ENCODE results near the gene AUTS2. TPM values are rescaled to one million over a fixed set of nuclear protein-coding genes. Genes with fewer than 3 reads are reported as not detected.

AUTS2 gene
- total and polyA plus RNA-seq, 2 donors (not counting 1 experiment from before 2014, with no cell fraction given): 0.60 to 9.1 TPM

DNA sequence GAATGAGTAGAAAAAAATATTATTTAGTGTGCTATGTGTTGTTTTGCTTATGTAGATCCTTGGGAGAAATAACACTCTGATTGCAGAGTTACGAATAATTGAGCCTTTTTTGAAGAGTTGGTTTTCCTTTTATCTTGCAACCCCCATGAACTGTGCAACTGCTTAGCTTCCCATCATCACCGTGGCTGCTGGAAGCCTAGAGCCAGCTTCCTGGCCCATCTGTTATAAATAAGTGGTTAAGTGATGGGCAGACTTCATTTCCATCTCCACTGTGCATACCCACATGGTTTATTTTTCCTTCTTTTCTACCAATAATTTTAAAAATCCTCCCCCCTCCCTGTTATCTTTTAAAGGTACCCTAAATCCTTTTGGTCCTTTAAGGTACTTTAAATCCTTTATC, 978.8 kb downstream of the AUTS2 start:
- no peak overlapping the region for H3K27ac ChIP-seq (ENCODE audit: insufficient read depth, low read length)
- TF ChIP-seq CTCF (conservative IDR thresholded peaks at IDR 0.05 in 1 of 2, IDR thresholded peaks at IDR 0.05 in 1 of 2; ENCODE audit: low read depth in 1 of 2, low read length in 2 of 2) (no peak), EZH2 (IDR thresholded peaks at IDR 0.05; ENCODE audit: low read length, missing control alignments) (no peak)
- H3K4me3 ChIP-seq (replicated peaks in 1 of 4; ENCODE audit: control extremely low read depth in 1 of 4, insufficient read depth in 1 of 4, low read depth in 3 of 4, low read length in 4 of 4): no peak overlapping the region
- no peaks in the 10 kb centered on the region for H3K79me2 ChIP-seq (ENCODE audit: control insufficient read depth, insufficient read depth, low read length)
- H3K27me3 ChIP-seq (ENCODE audit: control insufficient read depth, insufficient read depth, low read length): no peaks in the 10 kb centered on the region
- H3K36me3 ChIP-seq (ENCODE audit: control insufficient read depth, insufficient read depth, low read length): no peaks in the 10 kb centered on the region
- no peak for DNase-seq (ENCODE audit: low read depth in 2 of 2)
- no peak overlapping the region for H2AFZ ChIP-seq (ENCODE audit: low read length)
- no peaks in the 10 kb centered on the region for H3K9me3 ChIP-seq (ENCODE audit: control insufficient read depth, insufficient read depth, low read depth, low read length)
- H3K4me2 ChIP-seq (ENCODE audit: extremely low read depth, insufficient read depth, low read length): no peak overlapping the region
- no peaks in the 10 kb centered on the region for H3K4me1 ChIP-seq (ENCODE audit: control insufficient read depth, extremely low read depth, insufficient read depth, low read length)
- H4K20me1 ChIP-seq (ENCODE audit: control insufficient read depth, extremely low read depth, insufficient read depth, low read length): no peaks in the 10 kb centered on the region
- no peak overlapping the region for H3K9ac ChIP-seq (ENCODE audit: insufficient read depth, low read length)

DNA sequence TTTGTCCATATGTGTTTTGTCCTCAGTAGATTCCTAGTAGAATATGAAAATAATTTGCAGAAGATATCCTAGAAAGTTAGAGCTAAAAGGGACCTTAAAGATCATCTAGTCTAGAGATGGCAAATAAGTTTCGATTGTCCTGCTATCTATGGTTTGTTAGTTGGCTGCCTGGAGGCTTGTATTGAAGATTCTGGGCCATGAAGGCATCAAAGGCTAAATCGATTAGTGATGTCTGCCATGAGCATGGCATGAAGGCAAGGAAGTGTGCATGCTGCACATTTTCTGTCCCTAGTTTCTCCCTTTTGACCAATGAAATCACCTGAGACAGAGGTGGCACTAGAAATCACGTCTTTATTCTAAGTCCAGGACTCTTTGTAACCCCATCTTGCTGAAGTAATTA, 979.9 kb downstream of the AUTS2 start:
- Histone ChIP-seq H3K27me3 (ENCODE audit: control insufficient read depth, insufficient read depth, low read length) (no peaks in the 10 kb centered on the region), H3K4me1 (ENCODE audit: control insufficient read depth, extremely low read depth, insufficient read depth, low read length) (no peaks in the 10 kb centered on the region), H2AFZ (ENCODE audit: low read length) (no peak overlapping the region), H3K27ac (ENCODE audit: insufficient read depth, low read length) (no peak overlapping the region), H4K20me1 (ENCODE audit: control insufficient read depth, extremely low read depth, insufficient read depth, low read length) (no peaks in the 10 kb centered on the region), H3K9me3 (ENCODE audit: control insufficient read depth, insufficient read depth, low read depth, low read length) (no peaks in the 10 kb centered on the region), H3K4me2 (ENCODE audit: extremely low read depth, insufficient read depth, low read length) (no peak overlapping the region), H3K36me3 (ENCODE audit: control insufficient read depth, insufficient read depth, low read length) (no peaks in the 10 kb centered on the region), H3K9ac (ENCODE audit: insufficient read depth, low read length) (no peak overlapping the region), H3K4me3 (replicated peaks in 1 of 4; ENCODE audit: control extremely low read depth in 1 of 4, insufficient read depth in 1 of 4, low read depth in 3 of 4, low read length in 4 of 4) (no peak overlapping the region), H3K79me2 (ENCODE audit: control insufficient read depth, insufficient read depth, low read length) (no peaks in the 10 kb centered on the region)
- no peak for DNase-seq (ENCODE audit: low read depth in 2 of 2)
- TF ChIP-seq EZH2 (IDR thresholded peaks at IDR 0.05; ENCODE audit: low read length, missing control alignments) (no peak), CTCF (conservative IDR thresholded peaks at IDR 0.05 in 1 of 2, IDR thresholded peaks at IDR 0.05 in 1 of 2; ENCODE audit: low read depth in 1 of 2, low read length in 2 of 2) (no peak)

GRCh38 chr7:70579397-70580097, 981.3 kb downstream of the AUTS2 start:
- no peak overlapping the region for H3K27ac ChIP-seq (ENCODE audit: insufficient read depth, low read length)
- DNase-seq (ENCODE audit: low read depth in 2 of 2): no peak
- H3K4me1 ChIP-seq (ENCODE audit: control insufficient read depth, extremely low read depth, insufficient read depth, low read length): no peaks in the 10 kb centered on the region
- no peak overlapping the region for H3K4me2 ChIP-seq (ENCODE audit: extremely low read depth, insufficient read depth, low read length)
- TF ChIP-seq CTCF (conservative IDR thresholded peaks at IDR 0.05 in 1 of 2, IDR thresholded peaks at IDR 0.05 in 1 of 2; ENCODE audit: low read depth in 1 of 2, low read length in 2 of 2) (no peak), EZH2 (IDR thresholded peaks at IDR 0.05; ENCODE audit: low read length, missing control alignments) (no peak)
- H4K20me1 ChIP-seq (ENCODE audit: control insufficient read depth, extremely low read depth, insufficient read depth, low read length): no peaks in the 10 kb centered on the region
- no peak overlapping the region for H3K4me3 ChIP-seq (replicated peaks in 1 of 4; ENCODE audit: control extremely low read depth in 1 of 4, insufficient read depth in 1 of 4, low read depth in 3 of 4, low read length in 4 of 4)
- H3K9ac ChIP-seq (ENCODE audit: insufficient read depth, low read length): no peak overlapping the region
- no peaks in the 10 kb centered on the region for H3K9me3 ChIP-seq (ENCODE audit: control insufficient read depth, insufficient read depth, low read depth, low read length)
- H3K27me3 ChIP-seq (ENCODE audit: control insufficient read depth, insufficient read depth, low read length): no peaks in the 10 kb centered on the region
- no peak overlapping the region for H2AFZ ChIP-seq (ENCODE audit: low read length)
- H3K36me3 ChIP-seq (ENCODE audit: control insufficient read depth, insufficient read depth, low read length): no peaks in the 10 kb centered on the region
- no peaks in the 10 kb centered on the region for H3K79me2 ChIP-seq (ENCODE audit: control insufficient read depth, insufficient read depth, low read length)
